GM10847 (cell line): ENCODE results near the gene DELE1.

Experiments used
- POLR2A ChIP-seq: IDR thresholded peaks from 2 replicates; pipeline ENCODE4 v1.6.1; 2011; ENCODE audit not compliant: insufficient read length; ENCODE audit errors: extremely low read depth

The DELE1 gene

GRCh38 chr5:141934099-141934844 lies 10.6 kb downstream of the DELE1 start:
- TF ChIP-seq POLR2A = no peak

GRCh38 chr5:141935538-141935937 lies 11.9 kb downstream of the DELE1 start:
- TF ChIP-seq POLR2A = no peak

GRCh38 chr5:141940695-141941271 lies 17.1 kb downstream of the DELE1 start:
- TF ChIP-seq POLR2A = no peak

- TF ChIP-seq POLR2A = no peak
Measured at GRCh38 chr5:141941307-141941706, 17.6 kb downstream of the DELE1 start.

- no peak for TF ChIP-seq POLR2A
Measured at GRCh38 chr5:141941779-141942178, 18.1 kb downstream of the DELE1 start.

- TF ChIP-seq POLR2A = no peak
Measured at GRCh38 chr5:141942185-141942857, 18.6 kb downstream of the DELE1 start.

- TF ChIP-seq POLR2A = no peak
Measured at GRCh38 chr5:141944076-141944475, 20.4 kb downstream of the DELE1 start.

- TF ChIP-seq POLR2A = no peak
Measured at GRCh38 chr5:141945511-141946051, 21.9 kb downstream of the DELE1 start.

GRCh38 chr5:141947316-141947715 lies 23.6 kb downstream of the DELE1 start:
- TF ChIP-seq POLR2A = no peak

GRCh38 chr5:141948812-141949211 lies 25.1 kb downstream of the DELE1 start:
- no peak for TF ChIP-seq POLR2A

- TF ChIP-seq POLR2A = no peak
Measured at GRCh38 chr5:141949511-141949910, 25.8 kb downstream of the DELE1 start.

- no peak for TF ChIP-seq POLR2A
Measured at GRCh38 chr5:141950207-141951005, 26.7 kb downstream of the DELE1 start.

- no peak for TF ChIP-seq POLR2A
Measured at GRCh38 chr5:141951332-141951781, 27.7 kb downstream of the DELE1 start.

GRCh38 chr5:141952020-141952419 lies 28.3 kb downstream of the DELE1 start:
- no peak for TF ChIP-seq POLR2A

GRCh38 chr5:141954194-141954593 lies 30.5 kb downstream of the DELE1 start:
- no peak for TF ChIP-seq POLR2A
